OCI-M2 (cell line): Measurements from ENCODE around the gene OTOG.

Experiments
- DNase-seq: peaks from one replicate; lab custom pipeline; 2025; ENCODE audit not compliant: unreplicated experiment; lab: John Stamatoyannopoulos, UW

Gene OTOG

GRCh38 chr11:17540807-17541206 lies 6.3 kb upstream of the OTOG start:
- DNase-seq: no peak

GRCh38 chr11:17541330-17541885 lies 5.7 kb upstream of the OTOG start:
- no peak for DNase-seq

- DNase-seq: no peak
Measured at GRCh38 chr11:17542249-17542648, 4.8 kb upstream of the OTOG start.

- DNase-seq: no peak
Measured at GRCh38 chr11:17543041-17543440, 4.0 kb upstream of the OTOG start.

GRCh38 chr11:17543574-17544180 lies 3.4 kb upstream of the OTOG start:
- DNase-seq: no peak

- DNase-seq: no peak
Measured at GRCh38 chr11:17544181-17544622, 2.9 kb upstream of the OTOG start, which contains the start of gene USH1C. Gene USH1C (minus strand): TSS chr11:17544416. CDS start chr11:17544307, 109 bp downstream.

GRCh38 chr11:17546240-17546639 lies 819 bp upstream of the OTOG start:
- DNase-seq: no peak

- DNase-seq: no peak
Measured at GRCh38 chr11:17547932-17548331, 873 bp downstream of the OTOG start.

- no peak for DNase-seq
Measured at GRCh38 chr11:17548444-17548843, 1.4 kb downstream of the OTOG start.

- no peak for DNase-seq
Measured at GRCh38 chr11:17550450-17551346, 3.6 kb downstream of the OTOG start.

GRCh38 chr11:17551347-17552040 lies 4.4 kb downstream of the OTOG start:
- no peak for DNase-seq

- no peak for DNase-seq
Measured at GRCh38 chr11:17552041-17552355, 4.9 kb downstream of the OTOG start.

- no peak for DNase-seq
Measured at GRCh38 chr11:17552392-17553248, 5.6 kb downstream of the OTOG start.

- DNase-seq: no peak
Measured at GRCh38 chr11:17553249-17553546, 6.1 kb downstream of the OTOG start.

- no peak for DNase-seq
Measured at GRCh38 chr11:17554487-17554886, 7.4 kb downstream of the OTOG start.

- no peak for DNase-seq
Measured at GRCh38 chr11:17556999-17557398, 9.9 kb downstream of the OTOG start.

- no peak for DNase-seq
Measured at GRCh38 chr11:17558025-17558780, 11.1 kb downstream of the OTOG start.

- no peak for DNase-seq
Measured at GRCh38 chr11:17558916-17559315, 11.9 kb downstream of the OTOG start.

- no peak for DNase-seq
Measured at GRCh38 chr11:17559341-17560087, 12.5 kb downstream of the OTOG start.
